ENCODE measurements around the gene PRCD.
A peak's percentile ranks its signal among the peaks of the same experiment; 100 is the strongest.

Gene PRCD

GRCh38 chr17:76567634-76568432 is 28.0 kb downstream of the PRCD start:
- H3K4me1 ChIP-seq (ENCODE audit: control insufficient read depth, insufficient read depth, low read length, poor library complexity, severe bottlenecking) = peaks cover 4% of the 10 kb centered on the region
- peaks cover 36% of the 10 kb centered on the region for H3K36me3 ChIP-seq (ENCODE audit: control insufficient read depth, insufficient read depth, low read length)
- no peak overlapping the region for H3K27ac ChIP-seq (ENCODE audit: low read depth, low read length, severe bottlenecking)
- no peak overlapping the region for H3K4me3 ChIP-seq (ENCODE audit: extremely low read depth, insufficient read depth, low read length, poor library complexity, severe bottlenecking)
- peaks cover 7% of the 10 kb centered on the region for H3K9me3 ChIP-seq (ENCODE audit: control insufficient read depth, low read length)
- WGBS, 2 experiments (ENCODE audit: insufficient coverage in 2 of 2) = 77 to 86% methylated on average over 10 to 11 of the region's 14 CpGs

- H3K36me3 ChIP-seq (ENCODE audit: control insufficient read depth, insufficient read depth, low read length) = peaks cover 27% of the 10 kb centered on the region
- H3K9me3 ChIP-seq (ENCODE audit: control insufficient read depth, low read length) = peaks cover 7% of the 10 kb centered on the region
- no peak overlapping the region for H3K27ac ChIP-seq (ENCODE audit: low read depth, low read length, severe bottlenecking)
- WGBS, 2 experiments (ENCODE audit: insufficient coverage in 2 of 2) = 53 to 69% methylated on average over 4 to 8 of the region's 19 CpGs
- no peak overlapping the region for H3K4me3 ChIP-seq (ENCODE audit: extremely low read depth, insufficient read depth, low read length, poor library complexity, severe bottlenecking)
- peaks cover 3% of the 10 kb centered on the region for H3K4me1 ChIP-seq (ENCODE audit: control insufficient read depth, insufficient read depth, low read length, poor library complexity, severe bottlenecking)
These were observed 29.0 kb downstream of the PRCD start for GRCh38 chr17:76568811-76569221.

GRCh38 chr17:76569607-76570279 is 29.9 kb downstream of the PRCD start:
- Histone ChIP-seq H3K4me3 (ENCODE audit: extremely low read depth, insufficient read depth, low read length, poor library complexity, severe bottlenecking) (no peak overlapping the region), H3K4me1 (ENCODE audit: control insufficient read depth, insufficient read depth, low read length, poor library complexity, severe bottlenecking) (peaks cover 3% of the 10 kb centered on the region), H3K9me3 (ENCODE audit: control insufficient read depth, low read length) (peaks cover 7% of the 10 kb centered on the region), H3K27ac (ENCODE audit: low read depth, low read length, severe bottlenecking) (no peak overlapping the region), H3K36me3 (ENCODE audit: control insufficient read depth, insufficient read depth, low read length) (peaks cover 18% of the 10 kb centered on the region)
- 60 to 64% methylated on average over 14 to 15 of the region's 18 CpGs for whole genome bisulfite sequencing, 2 experiments (ENCODE audit: insufficient coverage in 2 of 2)

DNA sequence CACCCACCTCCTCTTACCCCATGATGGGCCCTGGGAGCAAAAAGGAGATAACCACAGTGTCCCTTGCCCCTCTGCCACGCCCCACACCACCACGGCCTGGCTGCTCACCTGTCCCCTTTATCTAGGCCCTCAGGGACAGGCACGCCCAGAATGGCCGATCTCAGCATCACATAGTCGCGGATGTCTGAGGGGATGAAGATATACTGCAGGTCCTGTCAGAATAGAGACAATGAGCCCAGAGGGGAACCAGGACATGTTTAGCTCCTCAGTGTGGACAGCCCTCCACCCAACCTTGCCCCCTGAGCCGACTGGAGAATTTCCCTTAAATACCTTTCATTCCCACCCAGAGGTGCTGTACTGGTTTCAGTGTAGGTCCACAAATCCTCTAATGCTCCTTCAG is 30.6 kb downstream of the PRCD start:
- Histone ChIP-seq H3K4me3 (ENCODE audit: extremely low read depth, insufficient read depth, low read length, poor library complexity, severe bottlenecking) (no peak overlapping the region), H3K9me3 (ENCODE audit: control insufficient read depth, low read length) (peaks cover 7% of the 10 kb centered on the region), H3K4me1 (ENCODE audit: control insufficient read depth, insufficient read depth, low read length, poor library complexity, severe bottlenecking) (peaks cover 3% of the 10 kb centered on the region), H3K36me3 (ENCODE audit: control insufficient read depth, insufficient read depth, low read length) (peaks cover 12% of the 10 kb centered on the region), H3K27ac (ENCODE audit: low read depth, low read length, severe bottlenecking) (no peak overlapping the region)
- 87 to 94% methylated on average over 6 to 7 of the region's 7 CpGs for WGBS, 2 experiments (ENCODE audit: insufficient coverage in 2 of 2)

GRCh38 chr17:76570877-76571471 is 31.1 kb downstream of the PRCD start:
- Histone ChIP-seq H3K4me3 (ENCODE audit: extremely low read depth, insufficient read depth, low read length, poor library complexity, severe bottlenecking) (no peak overlapping the region), H3K36me3 (ENCODE audit: control insufficient read depth, insufficient read depth, low read length) (peaks cover 7% of the 10 kb centered on the region), H3K9me3 (ENCODE audit: control insufficient read depth, low read length) (peaks cover 7% of the 10 kb centered on the region), H3K4me1 (ENCODE audit: control insufficient read depth, insufficient read depth, low read length, poor library complexity, severe bottlenecking) (peaks cover 3% of the 10 kb centered on the region), H3K27ac (ENCODE audit: low read depth, low read length, severe bottlenecking) (no peak overlapping the region)
- 94% methylated on average over 11 to 12 of the region's 13 CpGs for WGBS, 2 experiments (ENCODE audit: insufficient coverage in 2 of 2)

DNA sequence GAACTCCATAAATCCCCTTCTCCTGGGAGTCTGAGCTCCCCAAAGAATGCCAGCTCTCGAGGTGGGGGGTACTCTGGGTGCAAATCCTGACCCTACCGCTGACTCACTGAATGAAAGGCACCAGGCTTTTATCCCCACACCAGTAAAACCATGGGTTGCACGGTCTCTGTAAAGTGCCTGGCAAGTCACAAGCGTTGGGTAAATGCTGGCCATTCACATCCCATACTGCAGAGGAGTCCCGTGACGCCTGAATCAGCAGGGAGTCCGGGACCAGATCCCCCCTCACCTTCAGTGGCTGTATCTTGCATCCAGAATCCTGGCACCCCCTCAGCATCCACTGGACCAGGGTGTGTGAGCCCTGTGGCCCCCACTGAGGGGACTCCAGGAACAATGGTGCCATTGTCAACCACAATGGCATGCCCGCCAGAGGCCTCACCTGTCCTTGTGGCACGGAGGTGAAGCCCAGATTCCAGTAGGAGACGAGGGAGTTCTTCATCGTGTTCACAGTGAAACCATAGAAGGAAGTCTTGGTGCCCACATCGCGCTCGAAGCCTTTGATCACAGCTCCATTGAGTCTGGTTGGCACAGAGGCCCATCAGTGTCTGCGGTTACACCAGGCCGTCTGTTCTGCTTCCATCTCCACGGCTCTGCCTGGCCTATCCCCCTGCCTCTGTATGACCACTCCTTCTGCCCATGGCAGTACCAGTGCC is 32.5 kb downstream of the PRCD start:
- Histone ChIP-seq H3K9me3 (ENCODE audit: control insufficient read depth, low read length) (peaks cover 7% of the 10 kb centered on the region), H3K36me3 (ENCODE audit: control insufficient read depth, insufficient read depth, low read length) (no peaks in the 10 kb centered on the region), H3K4me3 (ENCODE audit: extremely low read depth, insufficient read depth, low read length, poor library complexity, severe bottlenecking) (no peak overlapping the region), H3K4me1 (ENCODE audit: control insufficient read depth, insufficient read depth, low read length, poor library complexity, severe bottlenecking) (peaks cover 3% of the 10 kb centered on the region), H3K27ac (ENCODE audit: low read depth, low read length, severe bottlenecking) (no peak overlapping the region)
- WGBS, 2 experiments (ENCODE audit: insufficient coverage in 2 of 2) = 96% methylated on average over 14 to 17 of the region's 17 CpGs

DNA sequence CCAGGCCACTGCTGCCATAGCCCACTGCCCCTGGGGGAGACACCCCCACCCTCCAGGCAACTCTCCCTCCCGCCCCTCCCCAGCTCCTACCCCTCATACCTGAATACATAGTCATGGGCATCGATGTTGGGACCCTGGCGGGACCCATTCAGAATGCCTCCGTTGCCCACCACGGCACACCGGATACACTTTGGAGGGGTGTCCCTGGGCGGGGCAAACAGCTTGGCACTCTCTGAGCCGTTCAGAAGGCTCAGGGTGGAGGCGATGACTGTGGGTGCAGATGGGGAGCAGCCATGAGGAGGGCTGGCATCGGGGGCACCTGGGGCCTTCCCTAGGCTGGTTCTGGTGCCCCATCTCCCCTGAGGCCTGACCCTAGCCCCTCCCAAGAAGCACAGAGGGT is 33.3 kb downstream of the PRCD start:
- 94 to 98% methylated on average over 8 to 9 of the region's 10 CpGs for WGBS, 2 experiments (ENCODE audit: insufficient coverage in 2 of 2)
- Histone ChIP-seq H3K36me3 (ENCODE audit: control insufficient read depth, insufficient read depth, low read length) (no peaks in the 10 kb centered on the region), H3K27ac (ENCODE audit: low read depth, low read length, severe bottlenecking) (no peak overlapping the region), H3K4me1 (ENCODE audit: control insufficient read depth, insufficient read depth, low read length, poor library complexity, severe bottlenecking) (peaks cover 3% of the 10 kb centered on the region), H3K9me3 (ENCODE audit: control insufficient read depth, low read length) (peaks cover 7% of the 10 kb centered on the region), H3K4me3 (ENCODE audit: extremely low read depth, insufficient read depth, low read length, poor library complexity, severe bottlenecking) (no peak overlapping the region)

- WGBS, 2 experiments (ENCODE audit: insufficient coverage in 2 of 2) = 99% methylated on average over 10 of the region's 11 CpGs
These were observed 34.3 kb downstream of the PRCD start for GRCh38 chr17:76574166-76574565.

GRCh38 chr17:76575570-76575969 is 35.7 kb downstream of the PRCD start:
- Histone ChIP-seq H3K36me3 (ENCODE audit: control insufficient read depth, insufficient read depth, low read length) (no peaks in the 10 kb centered on the region), H3K9me3 (ENCODE audit: control insufficient read depth, low read length) (peaks cover 5% of the 10 kb centered on the region), H3K4me3 (ENCODE audit: extremely low read depth, insufficient read depth, low read length, poor library complexity, severe bottlenecking) (no peak overlapping the region), H3K27ac (ENCODE audit: low read depth, low read length, severe bottlenecking) (peak overlapping the region; percentile 36), H3K4me1 (ENCODE audit: control insufficient read depth, insufficient read depth, low read length, poor library complexity, severe bottlenecking) (no peaks in the 10 kb centered on the region)
- WGBS, 2 experiments (ENCODE audit: insufficient coverage in 2 of 2) = 86% methylated on average over 3 of the region's 5 CpGs; no CpG with 5 or more reads in 1 of the 2 experiments

More at GRCh38 chr17:76574166-76574565, 34.3 kb downstream of the PRCD start:
- no peak overlapping the region for H3K27ac ChIP-seq (ENCODE audit: low read depth, low read length, severe bottlenecking)
- H3K36me3 ChIP-seq (ENCODE audit: control insufficient read depth, insufficient read depth, low read length) = no peaks in the 10 kb centered on the region
- peaks cover 3% of the 10 kb centered on the region for H3K4me1 ChIP-seq (ENCODE audit: control insufficient read depth, insufficient read depth, low read length, poor library complexity, severe bottlenecking)
- H3K9me3 ChIP-seq (ENCODE audit: control insufficient read depth, low read length) = peaks cover 7% of the 10 kb centered on the region
- no peak overlapping the region for H3K4me3 ChIP-seq (ENCODE audit: extremely low read depth, insufficient read depth, low read length, poor library complexity, severe bottlenecking)

DNA sequence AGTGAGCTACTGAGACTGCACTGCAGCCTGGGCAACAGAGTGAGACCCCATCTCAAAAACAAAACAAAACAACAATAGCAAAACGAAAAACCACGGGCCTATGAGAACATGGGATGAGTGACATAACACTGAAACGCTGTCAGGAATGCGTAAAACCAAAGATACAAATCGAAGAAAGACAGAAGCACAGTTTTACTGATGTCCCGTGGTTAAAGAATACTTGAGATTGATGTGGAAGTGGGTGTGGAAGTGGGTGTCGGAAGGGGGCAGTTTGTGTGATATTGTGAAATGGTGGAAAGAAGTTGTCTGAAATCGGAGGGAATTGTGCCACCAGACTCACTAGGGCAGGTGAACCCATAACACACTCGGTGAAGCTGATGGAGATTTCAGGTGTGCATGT is 36.3 kb downstream of the PRCD start:
- no peaks in the 10 kb centered on the region for H3K9me3 ChIP-seq (ENCODE audit: control insufficient read depth, low read length)
- H3K4me3 ChIP-seq (ENCODE audit: extremely low read depth, insufficient read depth, low read length, poor library complexity, severe bottlenecking) = no peak overlapping the region
- no peaks in the 10 kb centered on the region for H3K4me1 ChIP-seq (ENCODE audit: control insufficient read depth, insufficient read depth, low read length, poor library complexity, severe bottlenecking)
- H3K36me3 ChIP-seq (ENCODE audit: control insufficient read depth, insufficient read depth, low read length) = no peaks in the 10 kb centered on the region
- no peak overlapping the region for H3K27ac ChIP-seq (ENCODE audit: low read depth, low read length, severe bottlenecking)
- 97 to 99% methylated on average over 8 of the region's 9 CpGs for WGBS, 2 experiments (ENCODE audit: insufficient coverage in 2 of 2)
